Sigmoid colon (tissue), 7 donors: ENCODE measurements around the gene SAFB. TPM values are rescaled to one million over a fixed set of nuclear protein-coding genes. Genes with fewer than 3 reads are reported as not detected.

Experiments
- DNase-seq: peaks from one replicate; pipeline ENCODE4 v3.0.0-alpha.2; 2019
- H3K27ac ChIP-seq, 4 donors: fragments of 200-600 bp; sonication (generic); one replicate each; pipeline ENCODE4 v1.5.1; 2016 to 2019; ENCODE audit warnings: mild to moderate bottlenecking in 1 of 4
- H3K27me3 ChIP-seq, 3 donors: fragments of 200-600 bp; sonication (generic); one replicate each; pipeline ENCODE4 v1.5.1; 2019; ENCODE audit warnings: mild to moderate bottlenecking in 1 of 3
- H3K36me3 ChIP-seq, 4 donors: fragments of 200-600 bp; sonication (generic); one replicate each; pipeline ENCODE4 v1.5.1; 2016 to 2019
- H3K4me1 ChIP-seq, 4 donors: fragments of 200-600 bp; sonication (generic); one replicate each; pipeline ENCODE4 v1.5.1; 2017 to 2019
- H3K4me3 ChIP-seq, 4 donors: fragments of 200-600 bp; sonication (generic); one replicate each; pipeline ENCODE4 v1.5.1; 2017 to 2019; ENCODE audit warnings: mild to moderate bottlenecking in 2 of 4, moderate library complexity in 1 of 4
- H3K9me3 ChIP-seq, 4 donors: fragments of 200-600 bp in 3 of 4; sonication (generic) in 3 of 4; one replicate each; pipeline versions ENCODE4 v1.5.1 to v1.6.1; 2013 to 2019
- EP300 ChIP-seq, 4 donors: sonication (generic); formaldehyde crosslinking; IDR thresholded peaks; one replicate each; pipeline ENCODE4 v1.6.1; 2017; ENCODE audit warnings: antibody characterized with exemption in 4 of 4
- POLR2A ChIP-seq, 2 donors: fragments of 450-650 bp; IDR thresholded peaks; one replicate each; pipeline ENCODE4 v1.6.1; 2016; ENCODE audit warnings: antibody characterized with exemption in 2 of 2, mild to moderate bottlenecking in 2 of 2, moderate library complexity in 2 of 2
- POLR2AphosphoS5 ChIP-seq, 4 donors: sonication (generic); formaldehyde crosslinking; IDR thresholded peaks; one replicate each; pipeline ENCODE4 v1.6.1; 2017; ENCODE audit warnings: antibody characterized with exemption in 4 of 4
- WGBS, 2 donors: extraction: QIAGEN DNeasy Blood & Tissue Kit; methylation state at CpG; one replicate each; pipeline ENCODE4 v1.1.7; 2013; 5-methylcytosine and 5-hydroxymethylcytosine counted together
- intact Hi-C: fragments of 100-400 bp; cut with DNase I; formaldehyde crosslinking; loops from one replicate; pipeline ENCODE4 v1.15.1; 2023
- polyA plus RNA-seq, 3 donors: library from polyadenylated mRNA; stranded (reverse); fragments of 200-250 nt; gene quantifications; one replicate each; pipeline ENCODE4 v1.2.3, GENCODE V29; 2013
- total RNA-seq, 4 donors: library from RNA; depleted of rRNA; stranded (reverse); fragments of >200 nt; gene quantifications; one replicate each; pipeline ENCODE4 v1.1.0, GENCODE V29; 2016
- TF ChIP-seq, protein P1 (sequence below), 4 experiments: fragments of 450-650 bp in 3 of 4; fragments of 200-600 bp in 1 of 4; IDR thresholded peaks; one replicate each; pipeline ENCODE4 v1.5.1; 2016 to 2019; ENCODE audit warnings: antibody characterized with exemption in 4 of 4, mild to moderate bottlenecking in 3 of 4, moderate library complexity in 2 of 4
- donor health status: healthy with polysubstance abuse.
- donor health status: Bipolar disorder and iron deficiency.
- donor health status: healthy.

Gene SAFB
- total and polyA plus RNA-seq, 7 donors: 25.7 to 75.9 (median 54.6) TPM

DNA sequence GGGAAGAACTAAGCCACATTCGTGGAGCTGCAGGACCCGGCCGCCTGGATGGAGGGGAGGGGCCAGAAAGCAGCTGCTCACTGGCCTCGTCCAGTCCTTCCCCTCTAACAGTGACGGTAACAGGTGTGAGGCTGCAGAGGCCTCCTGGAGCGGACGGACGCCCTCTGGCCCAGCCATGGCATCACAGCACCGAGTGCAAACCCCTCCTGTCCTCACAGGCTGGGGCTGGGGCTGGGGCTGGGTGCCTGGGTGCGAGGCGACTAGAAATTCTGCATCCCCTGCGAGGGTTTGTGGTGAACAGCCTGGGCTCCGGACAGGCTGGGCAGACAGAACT is 53.9 kb downstream of the SAFB start:
- Histone ChIP-seq H3K27me3 (no peaks in the 10 kb centered on the region), H3K9me3 (no peaks in the 10 kb centered on the region), H3K4me3 (no peak overlapping the region), H3K4me1 (peaks cover 0 to 18% (median 16%) of the 10 kb centered on the region in 4 donors), H3K36me3 (peaks cover 0 to 14% (median 3%) of the 10 kb centered on the region in 4 donors), H3K27ac (no peak overlapping the region)
- intact Hi-C loops: no loop called here
- DNase-seq: no peak
- TF ChIP-seq, protein P1, sequence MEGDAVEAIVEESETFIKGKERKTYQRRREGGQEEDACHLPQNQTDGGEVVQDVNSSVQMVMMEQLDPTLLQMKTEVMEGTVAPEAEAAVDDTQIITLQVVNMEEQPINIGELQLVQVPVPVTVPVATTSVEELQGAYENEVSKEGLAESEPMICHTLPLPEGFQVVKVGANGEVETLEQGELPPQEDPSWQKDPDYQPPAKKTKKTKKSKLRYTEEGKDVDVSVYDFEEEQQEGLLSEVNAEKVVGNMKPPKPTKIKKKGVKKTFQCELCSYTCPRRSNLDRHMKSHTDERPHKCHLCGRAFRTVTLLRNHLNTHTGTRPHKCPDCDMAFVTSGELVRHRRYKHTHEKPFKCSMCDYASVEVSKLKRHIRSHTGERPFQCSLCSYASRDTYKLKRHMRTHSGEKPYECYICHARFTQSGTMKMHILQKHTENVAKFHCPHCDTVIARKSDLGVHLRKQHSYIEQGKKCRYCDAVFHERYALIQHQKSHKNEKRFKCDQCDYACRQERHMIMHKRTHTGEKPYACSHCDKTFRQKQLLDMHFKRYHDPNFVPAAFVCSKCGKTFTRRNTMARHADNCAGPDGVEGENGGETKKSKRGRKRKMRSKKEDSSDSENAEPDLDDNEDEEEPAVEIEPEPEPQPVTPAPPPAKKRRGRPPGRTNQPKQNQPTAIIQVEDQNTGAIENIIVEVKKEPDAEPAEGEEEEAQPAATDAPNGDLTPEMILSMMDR (IDR thresholded peaks at IDR 0.05): no peak
- TF ChIP-seq EP300 (IDR thresholded peaks at IDR 0.05) (no peak), POLR2AphosphoS5 (IDR thresholded peaks at IDR 0.05) (no peak), POLR2A (IDR thresholded peaks at IDR 0.05) (no peak)
- WGBS, 2 donors: 38 to 70% methylated on average over 13 of the region's 13 CpGs

- no peak for DNase-seq
- H3K4me3 ChIP-seq: no peak overlapping the region
- intact Hi-C loops: no loop called here
- 85 to 92% methylated on average over 10 of the region's 10 CpGs for WGBS, 2 donors
- H3K27ac ChIP-seq: no peak overlapping the region
- H3K4me1 ChIP-seq: peaks cover 0 to 18% (median 16%) of the 10 kb centered on the region in 4 donors
- no peaks in the 10 kb centered on the region for H3K27me3 ChIP-seq
- TF ChIP-seq EP300 (IDR thresholded peaks at IDR 0.05): no peak
- TF ChIP-seq, protein P1 (IDR thresholded peaks at IDR 0.05): no peak
- no peak for TF ChIP-seq POLR2AphosphoS5 (IDR thresholded peaks at IDR 0.05)
- no peak for TF ChIP-seq POLR2A (IDR thresholded peaks at IDR 0.05)
- peaks cover 0 to 10% (median 3%) of the 10 kb centered on the region in 4 donors for H3K36me3 ChIP-seq
- no peaks in the 10 kb centered on the region for H3K9me3 ChIP-seq
These were observed 54.3 kb downstream of the SAFB start for GRCh38 chr19:5677136-5677535.

DNA sequence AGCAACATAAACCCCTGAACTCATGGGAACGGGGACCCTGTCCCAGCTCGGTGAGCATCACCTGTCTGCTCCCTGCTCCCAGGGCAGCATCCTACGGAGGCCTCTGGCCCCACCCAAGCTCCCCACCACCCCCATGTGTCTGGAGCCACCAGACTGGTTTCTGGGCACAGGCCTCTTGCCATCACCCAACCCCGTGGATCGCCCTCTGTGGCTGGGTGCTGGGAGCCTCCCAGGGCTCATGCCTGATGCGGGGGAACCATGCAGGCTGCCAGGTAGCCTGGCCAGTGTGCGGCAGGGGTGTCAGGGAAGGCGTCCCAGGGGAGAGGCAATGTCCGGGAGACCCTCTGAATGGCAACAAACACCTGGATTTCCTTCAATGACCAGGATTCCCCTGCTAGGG is 54.7 kb downstream of the SAFB start:
- WGBS, 2 donors: 86 to 91% methylated on average over 9 of the region's 9 CpGs
- TF ChIP-seq POLR2A (IDR thresholded peaks at IDR 0.05) (no peak), EP300 (IDR thresholded peaks at IDR 0.05) (no peak), POLR2AphosphoS5 (IDR thresholded peaks at IDR 0.05) (no peak)
- TF ChIP-seq, protein P1 (IDR thresholded peaks at IDR 0.05): no peak

GRCh38 chr19:5678071-5678718 is 55.3 kb downstream of the SAFB start:
- Histone ChIP-seq H3K27ac (no peak overlapping the region), H3K4me1 (peaks cover 0 to 18% (median 16%) of the 10 kb centered on the region in 4 donors), H3K36me3 (peaks cover 0 to 10% (median 3%) of the 10 kb centered on the region in 4 donors), H3K4me3 (no peak overlapping the region), H3K27me3 (no peaks in the 10 kb centered on the region), H3K9me3 (no peaks in the 10 kb centered on the region)
- DNase-seq: no peak
- WGBS, 2 donors: 94% methylated on average over 22 of the region's 22 CpGs
- no peak for TF ChIP-seq POLR2AphosphoS5 (IDR thresholded peaks at IDR 0.05)
- TF ChIP-seq, protein P1 (IDR thresholded peaks at IDR 0.05): no peak
- no peak for TF ChIP-seq EP300 (IDR thresholded peaks at IDR 0.05)
- no peak for TF ChIP-seq POLR2A (IDR thresholded peaks at IDR 0.05)
- intact Hi-C loops: no loop called here

More for the DNA sequence above, 54.7 kb downstream of the SAFB start:
- no peak overlapping the region for H3K27ac ChIP-seq
- no peaks in the 10 kb centered on the region for H3K9me3 ChIP-seq
- intact Hi-C loops: no loop called here
- H3K36me3 ChIP-seq: peaks cover 0 to 10% (median 3%) of the 10 kb centered on the region in 4 donors
- H3K4me1 ChIP-seq: peaks cover 0 to 18% (median 16%) of the 10 kb centered on the region in 4 donors
- no peaks in the 10 kb centered on the region for H3K27me3 ChIP-seq
- no peak overlapping the region for H3K4me3 ChIP-seq
- no peak for DNase-seq
